ENCODE results near the gene FSHR. TPM values are rescaled to one million over a fixed set of nuclear protein-coding genes. Genes with fewer than 3 reads are reported as not detected.

FSHR gene
- total and polyA plus RNA-seq, 4 donors, result not detected

DNA sequence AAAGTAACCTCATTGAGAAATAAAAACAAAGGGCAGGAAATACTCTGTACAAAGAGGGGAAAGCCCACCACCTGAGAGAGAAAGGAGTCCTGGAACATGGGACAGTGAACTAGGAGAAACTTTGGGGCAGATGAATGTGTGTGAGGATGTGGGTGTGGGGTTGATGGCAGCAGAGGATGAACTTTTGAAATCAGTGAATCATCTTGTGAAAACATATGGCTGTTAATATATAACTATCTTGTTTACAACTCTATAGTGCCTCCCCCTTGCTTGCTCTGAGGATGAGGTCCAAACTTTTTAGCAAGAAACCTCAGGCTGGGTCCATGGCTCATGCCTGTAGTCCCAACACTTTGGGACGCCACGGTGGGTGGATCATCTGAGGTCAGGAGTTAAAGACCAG, 227.0 kb downstream of the FSHR start:
- 37% methylated on average over 2 of the region's 2 CpGs for WGBS

DNA sequence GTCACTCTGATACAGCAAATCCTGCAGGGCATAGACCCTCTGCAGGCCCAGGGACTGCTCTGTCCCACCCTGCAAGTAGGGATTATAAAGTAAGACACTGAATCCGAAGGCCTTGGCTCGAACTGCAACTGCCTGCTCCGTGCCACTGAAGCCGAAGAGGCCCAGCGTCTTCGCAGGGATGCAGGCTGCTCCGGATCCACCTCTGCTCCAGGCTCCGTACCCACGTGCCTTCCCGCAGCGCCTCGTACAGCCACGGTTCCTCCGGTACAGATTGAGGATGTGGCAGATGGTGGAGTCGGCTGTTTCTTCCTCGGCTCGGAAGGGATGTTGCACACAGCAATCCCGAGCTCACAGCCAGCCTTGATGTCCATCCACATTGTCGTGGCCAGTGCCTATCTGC, 238.4 kb downstream of the FSHR start:
- Histone ChIP-seq H3K27ac (ENCODE audit: low read depth in 1 of 2, low read length in 2 of 2) (no peak overlapping the region), H3K27me3 (ENCODE audit: control insufficient read depth in 4 of 4, insufficient read depth in 4 of 4, low read length in 3 of 4) (no peaks in the 10 kb centered on the region), H3K9ac (ENCODE audit: low read depth in 1 of 2, low read length in 2 of 2) (no peak overlapping the region), H3K9me3 (ENCODE audit: control insufficient read depth in 4 of 4, low read length in 3 of 4) (peaks cover 0 to 2% (median 0%) of the 10 kb centered on the region in 4 donors), H3K36me3 (ENCODE audit: control insufficient read depth in 4 of 4, insufficient read depth in 3 of 4, low read depth in 1 of 4, low read length in 3 of 4) (no peaks in the 10 kb centered on the region), H3K4me3 (ENCODE audit: low read depth in 1 of 3, low read length in 3 of 3) (no peak overlapping the region), H3K4me1 (ENCODE audit: control insufficient read depth in 4 of 4, insufficient read depth in 4 of 4, low read length in 3 of 4) (no peaks in the 10 kb centered on the region)
- 90% methylated on average over 19 of the region's 19 CpGs for WGBS
- no peak for DNase-seq (ENCODE audit: low spot score)
- no peak for TF ChIP-seq HNF4G (IDR thresholded peaks at IDR 0.05)
- TF ChIP-seq FOXA2 (IDR thresholded peaks at IDR 0.05), result no peak
- TF ChIP-seq, protein P1, sequence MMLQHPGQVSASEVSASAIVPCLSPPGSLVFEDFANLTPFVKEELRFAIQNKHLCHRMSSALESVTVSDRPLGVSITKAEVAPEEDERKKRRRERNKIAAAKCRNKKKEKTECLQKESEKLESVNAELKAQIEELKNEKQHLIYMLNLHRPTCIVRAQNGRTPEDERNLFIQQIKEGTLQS (IDR thresholded peaks at IDR 0.05), result no peak
- TF ChIP-seq FOXA1 (IDR thresholded peaks at IDR 0.05), result no peak
- TF ChIP-seq, protein P2, sequence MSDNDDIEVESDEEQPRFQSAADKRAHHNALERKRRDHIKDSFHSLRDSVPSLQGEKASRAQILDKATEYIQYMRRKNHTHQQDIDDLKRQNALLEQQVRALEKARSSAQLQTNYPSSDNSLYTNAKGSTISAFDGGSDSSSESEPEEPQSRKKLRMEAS (IDR thresholded peaks at IDR 0.05), result no peak
- no peak for TF ChIP-seq RAD21 (IDR thresholded peaks at IDR 0.05)
- no peak for TF ChIP-seq EGR1 (IDR thresholded peaks at IDR 0.05; ENCODE audit: low read depth in 2 of 2)
- no peak for TF ChIP-seq YY1 (IDR thresholded peaks at IDR 0.05)
- TF ChIP-seq NR2F2 (IDR thresholded peaks at IDR 0.05), result no peak
- TF ChIP-seq RXRA (IDR thresholded peaks at IDR 0.05), result no peak
- TF ChIP-seq TAF1 (conservative IDR thresholded peaks at IDR 0.05), result no peak
- TF ChIP-seq, protein P3, sequence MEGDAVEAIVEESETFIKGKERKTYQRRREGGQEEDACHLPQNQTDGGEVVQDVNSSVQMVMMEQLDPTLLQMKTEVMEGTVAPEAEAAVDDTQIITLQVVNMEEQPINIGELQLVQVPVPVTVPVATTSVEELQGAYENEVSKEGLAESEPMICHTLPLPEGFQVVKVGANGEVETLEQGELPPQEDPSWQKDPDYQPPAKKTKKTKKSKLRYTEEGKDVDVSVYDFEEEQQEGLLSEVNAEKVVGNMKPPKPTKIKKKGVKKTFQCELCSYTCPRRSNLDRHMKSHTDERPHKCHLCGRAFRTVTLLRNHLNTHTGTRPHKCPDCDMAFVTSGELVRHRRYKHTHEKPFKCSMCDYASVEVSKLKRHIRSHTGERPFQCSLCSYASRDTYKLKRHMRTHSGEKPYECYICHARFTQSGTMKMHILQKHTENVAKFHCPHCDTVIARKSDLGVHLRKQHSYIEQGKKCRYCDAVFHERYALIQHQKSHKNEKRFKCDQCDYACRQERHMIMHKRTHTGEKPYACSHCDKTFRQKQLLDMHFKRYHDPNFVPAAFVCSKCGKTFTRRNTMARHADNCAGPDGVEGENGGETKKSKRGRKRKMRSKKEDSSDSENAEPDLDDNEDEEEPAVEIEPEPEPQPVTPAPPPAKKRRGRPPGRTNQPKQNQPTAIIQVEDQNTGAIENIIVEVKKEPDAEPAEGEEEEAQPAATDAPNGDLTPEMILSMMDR (IDR thresholded peaks at IDR 0.05; ENCODE audit: low read depth, low read length, missing input control), result no peak

More for the DNA sequence above, 227.0 kb downstream of the FSHR start:
- DNase-seq (ENCODE audit: low spot score), result no peak
- Histone ChIP-seq H3K27ac (ENCODE audit: low read depth in 1 of 2, low read length in 2 of 2) (no peak overlapping the region), H3K4me1 (ENCODE audit: control insufficient read depth in 4 of 4, insufficient read depth in 4 of 4, low read length in 3 of 4) (no peaks in the 10 kb centered on the region), H3K4me3 (ENCODE audit: low read depth in 1 of 3, low read length in 3 of 3) (no peak overlapping the region), H3K9ac (ENCODE audit: low read depth in 1 of 2, low read length in 2 of 2) (no peak overlapping the region), H3K36me3 (ENCODE audit: control insufficient read depth in 4 of 4, insufficient read depth in 3 of 4, low read depth in 1 of 4, low read length in 3 of 4) (no peaks in the 10 kb centered on the region), H3K27me3 (ENCODE audit: control insufficient read depth in 4 of 4, insufficient read depth in 4 of 4, low read length in 3 of 4) (no peaks in the 10 kb centered on the region), H3K9me3 (ENCODE audit: control insufficient read depth in 4 of 4, low read length in 3 of 4) (peaks cover 0 to 2% (median 0%) of the 10 kb centered on the region in 4 donors)
- TF ChIP-seq RXRA (IDR thresholded peaks at IDR 0.05) (no peak), NR2F2 (IDR thresholded peaks at IDR 0.05) (no peak), RAD21 (IDR thresholded peaks at IDR 0.05) (no peak), SP1 (IDR thresholded peaks at IDR 0.05) (no peak), EGR1 (IDR thresholded peaks at IDR 0.05; ENCODE audit: low read depth in 2 of 2) (no peak), FOXA1 (IDR thresholded peaks at IDR 0.05) (no peak), HNF4A (conservative IDR thresholded peaks at IDR 0.05) (no peak), YY1 (IDR thresholded peaks at IDR 0.05) (no peak), GABPA (IDR thresholded peaks at IDR 0.05 in 1 of 2, conservative IDR thresholded peaks at IDR 0.05 in 1 of 2) (no peak), TAF1 (conservative IDR thresholded peaks at IDR 0.05) (no peak), HNF4G (IDR thresholded peaks at IDR 0.05) (no peak), JUND (IDR thresholded peaks at IDR 0.05) (no peak)
- TF ChIP-seq, protein P2 (IDR thresholded peaks at IDR 0.05), result no peak
- TF ChIP-seq, protein P4, sequence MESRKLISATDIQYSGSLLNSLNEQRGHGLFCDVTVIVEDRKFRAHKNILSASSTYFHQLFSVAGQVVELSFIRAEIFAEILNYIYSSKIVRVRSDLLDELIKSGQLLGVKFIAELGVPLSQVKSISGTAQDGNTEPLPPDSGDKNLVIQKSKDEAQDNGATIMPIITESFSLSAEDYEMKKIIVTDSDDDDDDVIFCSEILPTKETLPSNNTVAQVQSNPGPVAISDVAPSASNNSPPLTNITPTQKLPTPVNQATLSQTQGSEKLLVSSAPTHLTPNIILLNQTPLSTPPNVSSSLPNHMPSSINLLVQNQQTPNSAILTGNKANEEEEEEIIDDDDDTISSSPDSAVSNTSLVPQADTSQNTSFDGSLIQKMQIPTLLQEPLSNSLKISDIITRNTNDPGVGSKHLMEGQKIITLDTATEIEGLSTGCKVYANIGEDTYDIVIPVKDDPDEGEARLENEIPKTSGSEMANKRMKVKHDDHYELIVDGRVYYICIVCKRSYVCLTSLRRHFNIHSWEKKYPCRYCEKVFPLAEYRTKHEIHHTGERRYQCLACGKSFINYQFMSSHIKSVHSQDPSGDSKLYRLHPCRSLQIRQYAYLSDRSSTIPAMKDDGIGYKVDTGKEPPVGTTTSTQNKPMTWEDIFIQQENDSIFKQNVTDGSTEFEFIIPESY (IDR thresholded peaks at IDR 0.05), result no peak
- TF ChIP-seq, protein P1 (IDR thresholded peaks at IDR 0.05), result no peak
- TF ChIP-seq, protein P5, sequence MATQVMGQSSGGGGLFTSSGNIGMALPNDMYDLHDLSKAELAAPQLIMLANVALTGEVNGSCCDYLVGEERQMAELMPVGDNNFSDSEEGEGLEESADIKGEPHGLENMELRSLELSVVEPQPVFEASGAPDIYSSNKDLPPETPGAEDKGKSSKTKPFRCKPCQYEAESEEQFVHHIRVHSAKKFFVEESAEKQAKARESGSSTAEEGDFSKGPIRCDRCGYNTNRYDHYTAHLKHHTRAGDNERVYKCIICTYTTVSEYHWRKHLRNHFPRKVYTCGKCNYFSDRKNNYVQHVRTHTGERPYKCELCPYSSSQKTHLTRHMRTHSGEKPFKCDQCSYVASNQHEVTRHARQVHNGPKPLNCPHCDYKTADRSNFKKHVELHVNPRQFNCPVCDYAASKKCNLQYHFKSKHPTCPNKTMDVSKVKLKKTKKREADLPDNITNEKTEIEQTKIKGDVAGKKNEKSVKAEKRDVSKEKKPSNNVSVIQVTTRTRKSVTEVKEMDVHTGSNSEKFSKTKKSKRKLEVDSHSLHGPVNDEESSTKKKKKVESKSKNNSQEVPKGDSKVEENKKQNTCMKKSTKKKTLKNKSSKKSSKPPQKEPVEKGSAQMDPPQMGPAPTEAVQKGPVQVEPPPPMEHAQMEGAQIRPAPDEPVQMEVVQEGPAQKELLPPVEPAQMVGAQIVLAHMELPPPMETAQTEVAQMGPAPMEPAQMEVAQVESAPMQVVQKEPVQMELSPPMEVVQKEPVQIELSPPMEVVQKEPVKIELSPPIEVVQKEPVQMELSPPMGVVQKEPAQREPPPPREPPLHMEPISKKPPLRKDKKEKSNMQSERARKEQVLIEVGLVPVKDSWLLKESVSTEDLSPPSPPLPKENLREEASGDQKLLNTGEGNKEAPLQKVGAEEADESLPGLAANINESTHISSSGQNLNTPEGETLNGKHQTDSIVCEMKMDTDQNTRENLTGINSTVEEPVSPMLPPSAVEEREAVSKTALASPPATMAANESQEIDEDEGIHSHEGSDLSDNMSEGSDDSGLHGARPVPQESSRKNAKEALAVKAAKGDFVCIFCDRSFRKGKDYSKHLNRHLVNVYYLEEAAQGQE (IDR thresholded peaks at IDR 0.05), result no peak
- TF ChIP-seq, protein P3 (IDR thresholded peaks at IDR 0.05; ENCODE audit: low read depth, low read length, missing input control), result no peak
